Adrenal gland (tissue), 5 donors: Measurements from ENCODE around the gene FRY.

Experiments
- POLR2A ChIP-seq, 2 donors: fragments of 450-650 bp; IDR thresholded peaks; one replicate each; pipeline ENCODE4 v1.6.1; 2017; ENCODE audit warnings: antibody characterized with exemption in 2 of 2, mild to moderate bottlenecking in 2 of 2, moderate library complexity in 1 of 2
- TF ChIP-seq, protein P1 (sequence below), 6 experiments: fragments of 450-650 bp in 4 of 6; fragments of 200-600 bp in 2 of 6; sonication (generic) in 1 of 6; IDR thresholded peaks; 1 replicate in 5 of 6; 2 replicates in 1 of 6; pipeline versions ENCODE4 v1.5.1 to v1.8.0; 2016 to 2021; ENCODE audit warnings: antibody characterized with exemption in 6 of 6, mild to moderate bottlenecking in 2 of 6, moderate library complexity in 1 of 6
- donor health status: DM: no; HTN: no; CAD: no.

DNA sequence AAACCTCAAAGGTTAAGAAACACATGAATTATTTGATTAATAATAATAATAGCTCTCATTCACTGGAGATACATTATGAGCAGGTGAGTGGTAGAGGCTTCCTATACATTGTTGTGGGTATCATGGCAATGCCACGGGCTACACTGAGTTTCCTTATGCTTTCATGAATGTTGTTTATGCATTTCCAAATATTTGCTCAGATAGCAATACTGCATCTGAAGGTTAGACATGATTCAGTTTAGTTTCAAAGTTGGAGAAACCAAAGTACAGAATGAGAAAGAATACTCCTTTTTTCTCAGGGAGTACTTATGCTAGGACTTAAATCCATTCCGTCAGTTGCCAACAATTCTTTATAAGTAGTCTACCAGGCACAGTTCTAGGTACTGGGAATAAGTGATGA, 108.5 kb downstream of the FRY start:
- TF ChIP-seq, protein P1, sequence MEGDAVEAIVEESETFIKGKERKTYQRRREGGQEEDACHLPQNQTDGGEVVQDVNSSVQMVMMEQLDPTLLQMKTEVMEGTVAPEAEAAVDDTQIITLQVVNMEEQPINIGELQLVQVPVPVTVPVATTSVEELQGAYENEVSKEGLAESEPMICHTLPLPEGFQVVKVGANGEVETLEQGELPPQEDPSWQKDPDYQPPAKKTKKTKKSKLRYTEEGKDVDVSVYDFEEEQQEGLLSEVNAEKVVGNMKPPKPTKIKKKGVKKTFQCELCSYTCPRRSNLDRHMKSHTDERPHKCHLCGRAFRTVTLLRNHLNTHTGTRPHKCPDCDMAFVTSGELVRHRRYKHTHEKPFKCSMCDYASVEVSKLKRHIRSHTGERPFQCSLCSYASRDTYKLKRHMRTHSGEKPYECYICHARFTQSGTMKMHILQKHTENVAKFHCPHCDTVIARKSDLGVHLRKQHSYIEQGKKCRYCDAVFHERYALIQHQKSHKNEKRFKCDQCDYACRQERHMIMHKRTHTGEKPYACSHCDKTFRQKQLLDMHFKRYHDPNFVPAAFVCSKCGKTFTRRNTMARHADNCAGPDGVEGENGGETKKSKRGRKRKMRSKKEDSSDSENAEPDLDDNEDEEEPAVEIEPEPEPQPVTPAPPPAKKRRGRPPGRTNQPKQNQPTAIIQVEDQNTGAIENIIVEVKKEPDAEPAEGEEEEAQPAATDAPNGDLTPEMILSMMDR (IDR thresholded peaks at IDR 0.05), result no peak
- no peak for TF ChIP-seq POLR2A (IDR thresholded peaks at IDR 0.05)
